Measurements from ENCODE around the gene TASOR2. TPM values are rescaled to one million over a fixed set of nuclear protein-coding genes. Genes with fewer than 3 reads are reported as not detected.

TASOR2 gene
- total RNA-seq, 1 experiment from 2014 or later: 55.3 TPM

GRCh38 chr10:5719546-5719945 lies 34.9 kb downstream of the TASOR2 start:
- Histone ChIP-seq H3K36me3 (peaks cover 19% of the 10 kb centered on the region), H3K4me3 (no peak overlapping the region), H3K4me1 (replicated peaks) (no peaks in the 10 kb centered on the region), H3K9me3 (replicated peaks) (no peaks in the 10 kb centered on the region), H3K27me3 (replicated peaks) (no peaks in the 10 kb centered on the region), H3K27ac (no peak overlapping the region)
- no peak for DNase-seq (ENCODE audit: low read depth in 1 of 2, low spot score in 2 of 2)

GRCh38 chr10:5720182-5720581 lies 35.5 kb downstream of the TASOR2 start:
- H3K4me3 ChIP-seq: no peak overlapping the region
- no peak for DNase-seq (ENCODE audit: low read depth in 1 of 2, low spot score in 2 of 2)
- no peaks in the 10 kb centered on the region for H3K27me3 ChIP-seq (replicated peaks)
- H3K9me3 ChIP-seq (replicated peaks): no peaks in the 10 kb centered on the region
- H3K4me1 ChIP-seq (replicated peaks): no peaks in the 10 kb centered on the region
- H3K36me3 ChIP-seq: peaks cover 22% of the 10 kb centered on the region
- no peak overlapping the region for H3K27ac ChIP-seq

GRCh38 chr10:5723692-5724091 lies 39.1 kb downstream of the TASOR2 start:
- H3K27ac ChIP-seq: no peak overlapping the region
- DNase-seq (ENCODE audit: low read depth in 1 of 2, low spot score in 2 of 2): no peak
- H3K4me1 ChIP-seq (replicated peaks): no peaks in the 10 kb centered on the region
- H3K4me3 ChIP-seq: no peak overlapping the region
- H3K36me3 ChIP-seq: peaks cover 33% of the 10 kb centered on the region
- H3K9me3 ChIP-seq (replicated peaks): no peaks in the 10 kb centered on the region
- H3K27me3 ChIP-seq (replicated peaks): no peaks in the 10 kb centered on the region

- H3K27ac ChIP-seq: no peak overlapping the region
- no peak for DNase-seq (ENCODE audit: low read depth in 1 of 2, low spot score in 2 of 2)
- no peak overlapping the region for H3K4me3 ChIP-seq
- no peaks in the 10 kb centered on the region for H3K4me1 ChIP-seq (replicated peaks)
- peaks cover 43% of the 10 kb centered on the region for H3K36me3 ChIP-seq
- no peaks in the 10 kb centered on the region for H3K27me3 ChIP-seq (replicated peaks)
- H3K9me3 ChIP-seq (replicated peaks): no peaks in the 10 kb centered on the region
These were observed 46.1 kb downstream of the TASOR2 start for GRCh38 chr10:5730766-5731165.

- H3K27me3 ChIP-seq (replicated peaks): no peaks in the 10 kb centered on the region
- H3K36me3 ChIP-seq: peaks cover 43% of the 10 kb centered on the region
- no peak for DNase-seq (ENCODE audit: low read depth in 1 of 2, low spot score in 2 of 2)
- no peak overlapping the region for H3K4me3 ChIP-seq
- no peak overlapping the region for H3K27ac ChIP-seq
- H3K9me3 ChIP-seq (replicated peaks): no peaks in the 10 kb centered on the region
- H3K4me1 ChIP-seq (replicated peaks): no peaks in the 10 kb centered on the region
These were observed 46.9 kb downstream of the TASOR2 start for GRCh38 chr10:5731559-5731958.

GRCh38 chr10:5732141-5732540 lies 47.5 kb downstream of the TASOR2 start:
- H3K27ac ChIP-seq: no peak overlapping the region
- no peaks in the 10 kb centered on the region for H3K9me3 ChIP-seq (replicated peaks)
- H3K4me1 ChIP-seq (replicated peaks): no peaks in the 10 kb centered on the region
- H3K27me3 ChIP-seq (replicated peaks): no peaks in the 10 kb centered on the region
- no peak overlapping the region for H3K4me3 ChIP-seq
- no peak for DNase-seq (ENCODE audit: low read depth in 1 of 2, low spot score in 2 of 2)
- H3K36me3 ChIP-seq: peaks cover 38% of the 10 kb centered on the region

Other genes with a start within 250 kb of the TASOR2 start
- gene CALML5, start 185.3 kb upstream of the TASOR2 start, total RNA-seq (2014; rRNA removed; shearing (Covaris generic)): not detected in 2 replicates
- not detected in 2 replicates for gene CALML3, start 159.9 kb upstream of the TASOR2 start, total RNA-seq (2014; rRNA removed; shearing (Covaris generic))
- gene ASB13, start 18.2 kb upstream of the TASOR2 start, total RNA-seq (2014; rRNA removed; shearing (Covaris generic)): 4.2 and 6.8 TPM in 2 replicates
- 444 and 452 TPM in 2 replicates for gene GDI2, start 128.6 kb downstream of the TASOR2 start, total RNA-seq (2014; rRNA removed; shearing (Covaris generic))
- 3.5 and 7.7 TPM in 2 replicates for gene ANKRD16, start 205.1 kb downstream of the TASOR2 start, total RNA-seq (2014; rRNA removed; shearing (Covaris generic))
- gene FBH1, start 205.4 kb downstream of the TASOR2 start, total RNA-seq (2014; rRNA removed; shearing (Covaris generic)): 59.3 and 93.3 TPM in 2 replicates